Stimulated activated CD8-positive, alpha-beta memory T cell treated with anti-CD3 and anti-CD28 coated beads, Interleukin-12 subunit alpha, Interleukin-12 subunit beta, amount 100 ng/mL, for 4 hours (primary cell): ENCODE data around the gene NAA35.
"Not testable (repeated sequence)": the region's sequence is repeated elsewhere in the genome, so short reads cannot be mapped to it uniquely, and the experiment has no call there.

Source experiments
- DNase-seq: peaks from one replicate; pipeline ENCODE4 v3.0.0-alpha.2; 2020; ENCODE audit warnings: low read depth

NAA35 gene

DNA sequence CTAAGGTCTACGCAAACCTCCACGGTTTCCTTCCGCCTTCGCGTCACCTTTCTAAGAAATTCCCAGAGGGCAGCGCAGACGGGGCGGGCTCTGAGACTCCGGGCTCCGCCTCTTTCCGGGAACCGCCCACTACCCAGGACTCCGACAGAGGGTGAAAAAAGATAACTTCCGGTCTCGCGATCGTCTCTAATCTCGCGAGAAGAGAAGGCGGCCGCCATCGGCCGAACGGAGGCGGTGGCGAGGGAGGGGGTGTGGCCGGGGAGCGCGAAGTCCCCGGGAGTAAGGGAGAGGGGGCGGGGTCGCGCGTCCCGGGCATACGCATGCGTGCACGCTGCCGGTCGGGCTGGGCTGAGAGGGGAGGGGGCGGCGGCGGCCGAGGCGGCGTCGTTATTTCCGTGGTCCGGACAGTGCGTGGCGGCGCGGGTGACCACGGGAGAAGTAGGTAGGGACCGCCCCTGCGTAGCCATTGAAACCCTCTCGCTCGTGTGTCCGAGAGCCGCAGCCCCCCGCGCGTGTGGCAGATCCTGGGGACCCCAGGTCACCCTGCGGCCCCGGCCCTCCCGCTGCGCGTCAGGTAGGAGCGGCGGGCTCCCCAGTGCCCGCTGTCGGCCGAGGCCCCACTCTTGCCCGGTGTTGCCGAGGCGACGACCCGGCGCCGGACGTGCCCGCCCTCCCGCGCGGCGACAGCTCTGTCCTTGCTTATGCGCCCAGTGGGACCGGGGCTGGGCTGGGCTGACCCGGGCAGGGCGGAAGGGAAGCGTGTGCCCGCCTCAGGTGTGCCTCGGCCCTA lies at the start of gene NAA35:
Gene NAA35, plus strand, starts transcription at position 315 of the 790 bp plus-strand sequence. CDS start 1,014 bp downstream, outside the sequence.
- DNase-seq, result peak; percentile 98

DNA sequence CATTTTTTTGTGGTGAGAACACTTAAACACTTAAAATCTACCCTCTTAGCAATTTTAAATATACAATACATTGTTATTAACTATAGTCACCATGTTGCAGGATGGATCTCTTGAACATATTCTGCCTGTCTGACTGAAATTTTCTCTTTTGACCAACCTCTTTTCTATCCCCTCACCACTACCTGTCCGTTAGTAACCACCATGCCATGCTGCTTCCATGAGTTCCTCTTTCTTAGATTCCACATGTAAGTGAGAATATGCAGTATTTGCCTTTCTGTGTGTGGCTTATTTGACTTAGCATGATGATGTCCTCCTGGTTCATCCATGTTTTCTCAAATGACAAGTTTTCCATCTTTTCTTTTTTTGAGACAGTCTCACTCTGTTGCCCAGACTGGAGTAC lies 48.5 kb upstream of the NAA35 start:
- DNase-seq, result no peak

DNA sequence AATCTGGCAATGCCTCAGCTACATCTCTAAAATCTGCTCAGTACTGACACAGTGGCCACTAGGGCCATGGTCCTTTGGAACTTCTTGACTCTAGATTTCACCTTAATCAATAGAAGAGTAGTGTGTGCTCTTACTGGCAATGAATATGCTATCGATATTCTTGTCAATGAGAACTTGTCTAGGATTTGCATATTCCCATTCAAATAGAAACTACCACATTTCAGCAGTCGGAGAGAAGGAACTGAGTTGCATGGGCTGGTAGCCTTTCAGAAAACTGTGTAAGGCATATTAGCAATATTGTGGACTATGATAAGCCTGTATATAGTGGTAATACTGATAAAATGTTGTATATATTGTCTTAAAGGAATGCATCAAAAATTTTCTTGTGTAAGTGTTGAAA lies 45.3 kb upstream of the NAA35 start:
- DNase-seq, result no peak

DNA sequence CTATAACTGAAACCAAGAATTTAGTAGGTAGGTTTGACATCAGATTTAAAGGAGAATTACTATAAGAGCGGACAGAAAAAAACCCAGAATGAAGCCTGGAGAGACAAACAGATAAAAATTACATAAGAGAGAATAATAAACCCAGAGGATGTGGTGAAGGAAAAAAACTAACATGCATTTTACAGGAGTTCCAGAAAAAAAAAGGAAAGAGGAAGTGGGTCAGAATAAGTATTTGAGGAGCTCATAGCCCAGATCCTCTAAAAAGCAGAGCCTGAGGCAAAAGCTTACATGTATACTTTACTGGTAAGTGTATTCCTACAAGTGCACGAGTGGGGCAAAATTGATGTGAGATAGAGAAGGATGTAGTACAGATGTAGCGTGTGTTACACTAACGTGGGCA lies 43.1 kb upstream of the NAA35 start:
- no peak for DNase-seq

DNA sequence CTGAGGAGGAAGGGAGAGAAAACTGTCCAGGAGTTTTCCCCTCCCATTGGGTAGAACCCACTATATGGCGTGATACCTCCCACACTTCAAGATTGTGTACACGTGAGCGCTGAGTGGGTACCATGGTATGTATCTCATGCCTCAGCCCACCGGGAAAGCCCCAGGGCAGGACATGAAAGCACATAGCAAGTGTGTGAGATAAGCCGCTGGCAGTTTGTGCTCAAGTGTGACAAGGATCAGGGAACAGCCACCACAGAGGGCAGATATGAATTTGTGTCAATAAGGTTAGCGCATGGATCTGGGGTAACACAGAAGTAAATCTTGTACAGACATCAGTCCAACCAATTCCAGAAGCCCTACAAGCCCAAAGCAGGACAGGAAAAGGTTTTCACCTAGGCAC lies 42.6 kb upstream of the NAA35 start:
- DNase-seq, result no peak

DNA sequence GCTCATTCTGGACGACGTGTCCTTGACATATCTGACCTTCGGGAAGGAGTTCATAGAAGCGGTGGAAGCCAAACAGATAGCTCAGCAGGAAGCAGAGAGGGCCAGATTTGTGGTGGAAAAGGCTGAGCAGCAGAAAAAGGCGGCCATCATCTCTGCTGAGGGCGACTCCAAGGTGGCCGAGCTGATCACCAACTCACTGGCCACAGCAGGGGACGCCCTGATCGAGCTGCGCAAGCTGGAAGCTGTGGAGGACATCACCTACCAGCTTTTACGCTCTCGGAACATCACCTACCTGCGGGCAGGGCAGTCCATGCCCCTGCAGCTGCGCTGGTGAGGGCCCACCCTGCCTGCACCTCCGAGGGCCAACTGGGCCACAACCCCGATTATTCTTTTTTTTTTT lies 41.6 kb upstream of the NAA35 start:
- no peak for DNase-seq

DNA sequence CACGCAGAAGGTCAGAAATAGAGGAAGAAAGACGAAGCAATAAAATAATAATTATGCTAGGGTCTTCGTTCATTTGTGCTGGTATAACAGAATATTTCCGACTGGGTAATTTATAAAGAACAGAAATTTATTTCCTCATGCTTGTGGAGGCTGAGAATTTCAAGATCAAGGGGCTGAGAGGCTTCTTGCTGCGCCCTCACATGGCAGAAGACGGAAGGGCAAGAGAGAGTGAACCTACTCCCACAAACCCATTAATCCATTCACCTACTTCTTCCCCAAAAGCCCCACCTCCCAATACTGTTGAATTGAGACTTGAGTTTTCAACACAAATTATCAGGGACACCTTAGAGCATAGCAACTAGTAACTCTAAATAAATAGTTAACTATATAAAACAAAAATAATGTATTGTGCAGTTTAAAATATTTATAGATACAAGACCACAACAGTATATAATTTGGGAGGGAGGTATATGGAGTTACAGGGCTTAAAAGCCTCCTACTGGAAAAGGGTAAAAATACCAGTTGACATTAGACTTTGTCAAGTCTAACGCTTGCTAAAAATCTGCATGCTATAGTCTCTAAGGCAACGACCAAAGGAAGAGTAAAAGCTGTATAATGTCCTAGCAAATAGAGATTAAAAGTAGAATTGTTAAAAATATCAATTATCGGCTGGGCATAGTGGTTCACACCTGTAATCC lies 40.3 kb upstream of the NAA35 start:
- no peak for DNase-seq

DNA sequence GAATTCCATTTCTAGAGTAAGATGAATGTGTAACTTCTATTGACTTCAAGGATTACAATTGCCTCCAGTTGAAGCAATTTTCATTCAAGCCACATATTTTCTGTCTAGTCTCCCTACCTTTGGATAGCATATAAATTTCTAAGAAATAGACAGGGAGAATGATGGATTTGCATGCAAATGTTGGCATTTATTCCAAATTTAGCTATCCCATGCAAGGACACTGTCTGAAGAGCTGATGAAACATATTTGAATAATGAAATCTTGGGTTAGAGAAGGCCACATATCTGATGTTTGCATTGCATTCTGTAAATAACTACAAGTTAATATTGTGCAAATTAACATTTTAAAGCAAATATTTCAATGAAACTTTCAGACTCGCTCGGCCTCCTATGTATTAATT lies 36.0 kb upstream of the NAA35 start:
- DNase-seq, result no peak

DNA sequence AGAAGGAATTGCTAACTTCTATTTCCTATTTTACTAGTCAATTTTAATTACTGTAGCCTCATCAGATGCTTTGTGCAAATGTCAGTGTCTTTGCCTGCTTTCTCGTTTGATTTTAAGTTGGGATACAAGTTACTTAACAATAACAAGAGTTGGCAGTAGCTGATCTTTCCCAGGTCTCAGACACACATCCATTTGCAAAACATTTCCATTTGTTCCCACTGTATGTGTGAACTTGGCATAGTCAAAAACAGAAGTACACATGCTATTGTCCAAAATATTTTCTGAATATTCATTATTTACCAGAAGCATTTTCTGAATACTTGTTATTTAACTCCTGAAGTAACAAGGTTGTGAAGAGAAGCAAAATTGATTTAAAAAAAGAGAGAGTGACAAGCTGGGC lies 35.0 kb upstream of the NAA35 start:
- DNase-seq, result no peak

DNA sequence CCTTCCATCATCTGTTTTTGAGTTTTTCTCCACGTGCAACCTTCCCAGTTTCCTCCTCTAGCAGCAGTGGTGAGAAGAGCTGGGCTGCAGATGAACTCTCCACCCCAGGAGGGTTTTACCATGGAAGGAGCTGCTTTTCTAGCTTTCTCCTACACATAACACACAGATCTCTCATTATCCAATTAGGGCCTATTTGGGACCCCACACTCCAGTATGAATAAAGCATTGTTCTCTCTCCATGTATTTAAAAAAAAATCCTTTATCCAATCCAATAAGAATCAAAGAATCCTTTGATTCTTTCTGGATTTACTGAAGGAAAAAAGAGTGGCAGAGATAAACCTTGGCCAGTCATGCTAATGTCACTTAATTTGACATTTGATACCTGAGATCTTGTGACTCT lies 31.6 kb upstream of the NAA35 start:
- DNase-seq, result no peak

DNA sequence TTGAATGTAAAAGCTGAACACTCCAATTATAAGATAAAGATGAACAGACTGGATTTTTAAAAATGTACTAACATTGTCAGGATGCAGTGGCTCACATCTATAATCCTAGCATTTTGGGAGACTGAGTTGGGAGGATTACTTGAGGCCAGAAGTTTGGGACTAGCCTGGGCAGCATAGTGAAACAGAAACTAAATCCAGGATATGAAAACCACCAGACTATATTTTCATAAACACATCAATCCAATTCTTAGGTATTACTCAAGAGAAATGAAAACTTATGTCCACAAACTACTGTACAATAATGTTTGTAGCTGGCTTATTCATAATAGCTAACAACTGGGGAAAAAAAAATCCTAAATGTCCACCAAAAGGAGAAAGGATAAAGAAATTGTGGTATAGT lies 26.8 kb upstream of the NAA35 start:
- DNase-seq, result no peak

DNA sequence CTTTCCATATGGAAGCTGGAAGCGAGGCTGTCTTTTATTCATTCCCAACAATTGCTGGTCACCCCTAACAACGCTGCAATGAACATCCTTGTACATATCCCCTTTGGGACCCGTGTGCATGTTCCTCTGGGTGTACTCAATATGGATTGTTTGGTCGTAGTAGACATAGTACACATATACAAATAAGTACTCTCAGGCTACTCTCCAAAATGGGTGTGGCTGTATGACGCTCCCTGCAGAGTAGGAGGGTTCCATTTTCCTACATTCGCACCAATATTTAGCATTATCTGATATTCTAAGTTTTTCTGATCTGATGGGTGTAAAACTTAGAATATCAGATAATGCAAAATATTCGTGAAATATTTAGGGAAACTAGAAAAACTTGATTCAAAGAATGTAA lies 23.2 kb upstream of the NAA35 start:
- no peak for DNase-seq

DNA sequence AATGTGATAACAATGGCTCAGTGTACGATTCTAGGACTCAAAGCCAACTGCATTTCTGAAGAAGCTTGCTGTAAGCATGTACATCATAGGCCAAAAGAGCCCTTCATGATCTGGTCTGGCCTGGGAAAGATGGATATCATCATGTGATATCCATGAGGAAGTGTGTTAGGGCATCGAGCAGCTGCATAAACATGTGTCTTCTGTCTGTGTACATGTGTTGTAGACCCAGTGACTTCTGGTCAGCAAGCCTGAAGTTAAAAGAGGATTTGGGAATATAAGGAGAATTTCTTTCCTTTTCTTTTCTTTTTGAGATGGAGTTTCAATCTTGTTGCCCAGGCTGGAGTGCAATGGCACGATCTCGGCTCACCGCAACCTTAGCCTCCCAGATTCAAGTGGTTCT lies 15.5 kb upstream of the NAA35 start:
- no peak for DNase-seq

DNA sequence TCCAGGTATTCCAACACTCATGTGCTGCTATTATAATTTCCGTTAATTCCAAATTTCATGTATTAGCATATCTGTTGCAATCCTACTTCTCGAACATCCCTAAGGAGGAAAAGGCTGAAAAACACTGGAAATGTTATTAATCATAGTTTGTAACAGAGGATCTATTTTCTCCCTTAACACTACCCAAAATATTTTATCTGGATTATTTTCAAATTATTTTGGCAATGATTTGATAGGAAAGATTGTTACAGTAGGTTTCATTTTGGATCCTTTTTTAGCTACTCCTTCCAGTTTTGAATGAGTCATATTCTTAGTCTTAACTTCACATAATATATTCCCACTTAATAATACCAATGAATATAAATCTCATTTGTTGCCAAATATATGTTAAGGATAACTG lies 13.9 kb upstream of the NAA35 start:
- DNase-seq, result no peak

DNA sequence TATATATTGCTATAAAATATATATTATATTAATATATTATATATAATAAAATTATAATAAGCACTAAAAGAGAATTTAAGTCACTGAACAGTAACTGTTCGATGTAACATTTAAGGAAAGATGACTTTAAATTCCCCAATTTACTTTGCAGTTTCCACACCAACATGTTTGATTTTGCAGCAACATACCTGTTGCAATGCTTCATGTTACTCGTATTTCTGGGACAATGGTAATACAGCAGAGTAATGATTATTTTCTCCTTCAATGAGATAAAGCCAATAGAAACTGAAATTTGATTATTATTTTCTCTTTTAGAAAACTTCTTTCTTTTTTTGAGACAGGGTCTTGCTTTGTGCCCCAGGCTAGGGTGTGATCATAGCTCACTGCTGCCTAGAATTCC lies 9.5 kb upstream of the NAA35 start:
- no peak for DNase-seq

DNA sequence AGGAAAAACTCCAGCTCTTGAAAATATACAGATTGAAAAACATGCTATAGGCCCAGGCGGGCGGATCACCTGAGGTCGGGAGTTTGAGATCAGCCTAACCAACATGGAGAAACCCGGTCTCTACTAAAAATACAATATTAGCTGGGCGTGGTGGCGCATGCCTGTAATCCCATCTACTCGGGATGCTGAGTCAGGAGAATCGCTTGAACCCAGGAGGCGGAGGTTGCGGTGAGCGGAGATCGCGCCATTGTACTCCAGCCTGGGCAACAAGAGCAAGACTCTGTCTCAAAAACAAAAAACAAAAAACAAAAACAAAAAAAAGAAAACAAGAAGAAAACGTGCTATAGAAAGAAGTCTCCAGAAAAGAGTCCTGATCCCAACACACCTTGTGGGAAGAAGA lies 5.0 kb upstream of the NAA35 start:
- DNase-seq, result not testable (repeated sequence)

DNA sequence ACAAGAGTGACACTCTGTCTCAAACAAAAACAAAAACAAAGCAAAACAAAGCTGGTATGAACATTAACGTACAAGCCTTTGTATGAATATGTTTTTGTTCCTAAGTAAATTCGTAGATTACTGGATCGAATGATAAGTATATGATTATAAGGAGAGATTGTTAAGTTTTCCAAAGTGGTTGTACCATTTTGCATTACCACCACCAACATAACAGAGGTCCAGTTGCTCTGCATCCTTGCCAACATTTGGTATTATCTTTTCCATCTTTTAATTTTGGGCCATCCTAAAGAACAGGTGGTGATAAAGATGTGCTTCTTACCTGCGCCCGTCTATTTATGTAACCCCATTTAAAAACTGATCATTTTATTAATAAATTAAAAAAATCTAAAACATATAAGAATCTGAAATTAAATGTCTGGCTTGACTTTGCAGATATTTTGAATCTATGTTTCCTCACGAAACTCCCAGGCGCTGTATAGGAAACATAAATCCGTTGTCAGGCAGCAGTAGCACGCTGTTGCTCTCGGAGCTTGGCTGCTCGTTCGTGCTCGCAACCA lies 593 bp upstream of the NAA35 start:
- no peak for DNase-seq

DNA sequence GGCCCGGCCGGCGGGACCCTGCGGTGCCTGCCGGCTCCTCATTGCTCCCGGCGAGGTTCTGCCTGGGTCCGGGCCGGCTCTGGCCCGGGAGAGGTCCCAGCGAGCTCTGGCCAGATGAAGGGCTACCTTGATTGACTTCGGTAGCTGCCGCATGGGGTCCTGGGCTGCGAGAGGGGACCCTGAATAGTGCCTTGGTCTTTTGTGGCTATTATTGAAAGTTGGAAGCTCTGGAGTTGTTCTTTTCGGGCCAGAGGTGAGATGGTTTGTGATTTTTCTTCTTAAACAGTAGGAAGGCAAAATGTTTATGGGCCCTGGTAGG lies 635 bp downstream of the NAA35 start:
- DNase-seq, result no peak

DNA sequence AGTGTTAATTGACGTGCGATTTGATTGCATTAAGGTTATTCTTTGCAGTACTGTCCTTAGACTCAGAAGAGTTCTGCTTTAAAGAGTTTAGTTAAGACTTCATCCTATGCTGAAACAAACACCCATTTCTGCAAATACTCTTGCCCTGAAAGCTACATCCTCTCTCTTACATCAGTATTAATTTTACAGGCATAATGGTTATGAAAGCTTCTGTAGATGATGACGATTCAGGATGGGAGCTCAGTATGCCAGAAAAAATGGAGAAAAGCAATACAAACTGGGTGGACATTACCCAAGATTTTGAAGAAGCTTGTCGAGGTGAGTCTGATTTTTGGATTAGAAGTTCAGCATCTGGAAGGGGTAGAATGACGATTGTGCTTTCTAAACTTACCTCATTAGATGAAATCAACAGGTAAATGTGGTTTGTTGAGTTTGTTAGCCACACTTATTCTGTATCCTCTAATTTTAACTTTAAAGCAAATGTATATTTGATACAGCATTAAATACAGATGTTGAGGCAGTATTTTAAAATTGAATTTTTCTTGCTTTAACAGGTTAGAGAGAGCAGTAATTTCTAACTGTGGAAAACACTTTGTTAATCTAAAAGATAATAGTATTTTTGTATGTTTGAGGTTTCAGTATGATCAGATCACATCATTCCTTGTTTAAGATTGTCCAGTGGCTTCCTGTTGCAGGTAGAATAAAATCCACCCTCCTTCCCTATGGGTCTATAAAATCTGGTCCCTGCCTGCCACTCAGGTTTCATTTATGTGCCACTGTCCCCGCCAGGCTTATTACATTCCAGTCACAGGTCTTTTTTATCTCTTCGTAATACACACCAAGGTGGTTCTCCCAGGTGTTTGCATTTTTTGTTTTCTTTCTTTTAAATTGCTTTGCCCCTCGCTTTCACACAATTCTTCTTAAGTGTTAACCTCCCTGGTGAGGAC lies 1.3 kb downstream of the NAA35 start:
- no peak for DNase-seq

DNA sequence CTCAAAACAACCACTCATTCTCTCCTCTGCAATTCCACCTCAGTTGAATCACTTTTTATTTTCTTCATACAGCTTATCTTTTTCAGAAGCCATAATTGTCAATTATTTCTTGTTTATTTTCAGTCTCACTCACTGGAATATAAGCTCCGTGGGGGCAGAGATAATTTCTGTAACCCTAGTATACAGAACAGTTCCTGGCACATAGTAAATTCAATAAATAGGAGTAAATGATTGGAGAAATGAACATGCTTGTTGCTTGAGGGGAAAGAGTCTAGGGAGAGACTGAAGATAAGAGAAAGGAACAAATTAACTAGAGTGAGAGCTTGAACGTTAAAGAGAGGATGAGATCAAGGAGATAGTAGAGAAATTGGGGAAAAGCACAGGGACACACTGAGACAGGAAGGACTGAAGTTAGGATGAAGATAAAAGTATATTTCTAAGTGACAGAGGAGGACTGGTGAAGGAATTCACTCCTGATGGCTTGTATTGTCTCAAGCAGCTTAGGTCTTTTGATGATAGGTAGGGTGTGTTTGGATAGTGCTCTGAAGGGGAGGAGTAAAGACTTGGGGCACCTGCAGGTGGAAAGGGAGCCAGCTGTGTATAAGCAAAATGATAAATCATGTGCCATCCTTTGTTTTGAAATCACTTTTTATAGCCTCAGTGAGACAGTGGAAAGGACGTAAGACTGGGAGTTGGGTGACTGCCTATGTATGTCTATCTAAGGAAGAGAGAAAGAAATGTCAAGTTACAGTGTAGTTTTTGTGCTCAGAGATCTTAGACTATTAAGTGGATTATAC lies 2.2 kb downstream of the NAA35 start:
- no peak for DNase-seq

DNA sequence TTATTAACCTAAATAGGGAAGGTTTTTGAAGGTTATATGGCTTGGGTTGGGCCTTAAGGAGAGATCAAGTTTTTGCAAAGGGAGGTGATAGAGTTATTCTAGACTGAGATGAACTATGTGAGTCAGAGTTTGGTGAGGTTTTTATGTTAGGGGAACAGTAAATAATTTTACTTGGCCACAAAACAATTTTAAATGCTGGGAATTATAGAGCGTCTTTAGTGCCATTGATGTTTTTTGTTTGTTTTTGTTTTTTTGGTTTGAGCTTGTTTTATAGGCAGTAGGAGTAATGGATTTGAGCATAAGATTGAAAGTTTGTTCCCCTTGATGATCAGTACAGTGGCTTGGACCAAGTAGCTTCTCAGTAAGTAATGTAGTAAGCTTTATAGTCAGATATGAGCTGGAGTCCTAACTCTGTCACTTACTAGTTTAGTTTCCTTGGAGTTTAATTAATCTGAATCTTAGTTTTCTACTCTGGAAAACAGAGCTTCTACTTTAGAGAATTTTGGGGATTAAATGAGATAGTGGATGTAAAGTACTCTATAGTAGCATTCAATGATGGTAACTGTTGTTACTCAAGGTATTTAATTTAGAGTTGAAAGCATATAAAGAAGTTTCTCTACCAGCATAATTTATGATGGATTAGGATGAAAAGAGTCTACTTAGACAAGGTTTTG lies 2.9 kb downstream of the NAA35 start:
- DNase-seq, result no peak
